GM18498 (cell line): ENCODE results near the gene XXYLT1.

ENCODE experiments used
- ATAC-seq: cut with Tn5 transposase; IDR thresholded peaks from one replicate; pipeline ENCODE4 v1.9.1; 2021; ENCODE audit warnings: mild to moderate bottlenecking, moderate library complexity; ENCODE audit not compliant: unreplicated experiment

The XXYLT1 gene

DNA sequence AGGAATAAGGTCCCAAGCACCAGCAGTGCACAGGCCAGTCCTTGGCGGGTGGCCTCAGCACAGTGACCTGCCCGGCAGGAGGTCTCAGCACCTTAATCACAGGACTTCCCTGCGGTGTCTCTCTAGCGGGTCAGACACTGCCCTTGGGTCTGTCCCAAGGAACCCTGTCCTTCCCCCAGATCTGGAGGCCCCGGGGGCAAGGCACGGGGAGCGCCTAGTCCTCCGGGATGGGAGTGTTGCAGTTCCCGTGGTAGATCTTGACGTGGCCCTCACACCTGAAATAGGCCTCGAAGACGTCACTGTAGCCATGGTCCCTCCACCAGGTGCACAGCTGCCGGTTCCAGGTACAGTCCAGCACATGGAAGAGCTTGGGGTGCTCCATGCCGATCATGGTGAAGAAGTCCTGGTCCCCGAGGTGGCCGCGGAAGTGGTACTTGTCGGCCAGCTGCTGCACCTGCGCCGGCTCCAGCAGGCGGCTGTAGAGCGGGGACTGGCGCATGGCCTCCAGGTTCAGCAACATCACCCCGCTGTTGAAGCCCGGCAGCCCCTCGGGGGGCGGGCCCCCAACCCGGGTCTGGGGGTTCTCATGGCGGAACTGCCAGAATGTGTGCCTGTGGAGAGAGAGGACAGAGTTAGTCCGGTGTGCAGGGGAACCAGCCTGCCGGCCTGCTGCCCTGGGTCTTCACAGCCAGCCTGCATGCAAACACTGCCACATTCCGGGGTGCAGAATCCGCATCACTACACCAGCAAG lies 201.3 kb downstream of the XXYLT1 start:
- no peak for ATAC-seq

DNA sequence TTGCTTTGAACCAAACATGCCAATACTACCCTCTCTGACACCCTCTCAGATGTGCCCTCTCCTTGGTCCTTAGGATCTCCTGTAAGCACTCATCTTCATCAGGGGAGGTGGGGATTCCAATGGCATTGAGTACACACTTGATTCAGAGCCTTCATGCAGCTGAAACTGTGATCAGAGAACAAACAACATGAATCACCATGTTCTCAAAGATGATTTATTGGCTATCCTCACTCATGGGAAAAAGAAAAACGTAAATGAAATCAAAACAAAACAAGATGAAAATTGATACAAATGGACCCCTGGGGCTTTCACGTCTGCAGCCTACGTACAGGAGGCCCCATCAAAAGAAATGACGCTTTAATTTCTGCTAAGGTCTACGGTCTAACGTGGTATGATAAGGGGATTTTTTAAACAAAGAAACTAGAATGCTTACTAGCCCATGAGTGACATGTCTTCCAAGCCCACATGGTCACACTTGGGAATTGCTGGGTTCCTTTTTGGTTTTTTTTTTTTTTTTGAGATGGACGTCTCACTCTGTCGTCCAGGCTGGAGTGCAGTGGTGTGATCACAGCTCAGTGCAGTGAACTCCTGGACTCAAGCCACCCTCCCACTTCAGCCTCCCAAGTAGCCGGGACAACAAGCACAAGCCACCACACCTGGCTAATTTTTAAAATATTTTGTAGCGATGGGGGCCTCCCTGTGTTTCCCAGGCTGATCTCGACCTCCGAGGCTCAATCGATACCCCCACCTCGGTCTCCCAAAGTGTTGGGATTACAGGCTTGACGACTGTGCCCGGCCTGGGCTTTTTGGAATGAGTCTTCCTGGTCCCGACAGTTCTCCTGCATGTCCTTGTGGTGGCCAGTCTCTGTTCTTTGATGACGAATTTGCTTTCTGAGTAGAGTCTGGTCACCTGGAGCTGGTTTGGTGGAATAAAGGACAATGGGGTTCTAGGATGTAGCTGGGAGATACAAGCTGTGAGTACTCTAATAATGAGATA lies 202.6 kb downstream of the XXYLT1 start:
- ATAC-seq, result no peak

DNA sequence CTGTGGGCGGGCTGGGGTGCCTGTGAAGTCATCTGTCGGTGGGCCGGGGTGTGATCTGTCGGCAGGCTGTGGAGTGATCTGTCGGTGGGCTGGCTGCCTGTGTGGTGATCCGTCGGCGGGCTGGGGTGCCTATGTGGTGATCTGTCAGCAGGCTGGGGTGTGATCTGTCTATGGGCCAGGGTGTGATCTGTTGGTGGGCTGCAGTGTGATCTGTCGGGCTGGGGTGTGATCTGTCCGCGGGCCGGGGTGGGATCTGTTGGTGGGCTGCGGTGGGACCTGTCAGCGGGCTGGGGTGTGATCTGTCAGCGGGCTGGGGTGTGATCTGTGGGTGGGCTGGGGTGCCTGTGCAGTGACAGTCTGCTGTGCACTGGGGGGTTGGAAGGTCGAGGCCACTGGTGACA lies 204.5 kb downstream of the XXYLT1 start:
- no peak for ATAC-seq

DNA sequence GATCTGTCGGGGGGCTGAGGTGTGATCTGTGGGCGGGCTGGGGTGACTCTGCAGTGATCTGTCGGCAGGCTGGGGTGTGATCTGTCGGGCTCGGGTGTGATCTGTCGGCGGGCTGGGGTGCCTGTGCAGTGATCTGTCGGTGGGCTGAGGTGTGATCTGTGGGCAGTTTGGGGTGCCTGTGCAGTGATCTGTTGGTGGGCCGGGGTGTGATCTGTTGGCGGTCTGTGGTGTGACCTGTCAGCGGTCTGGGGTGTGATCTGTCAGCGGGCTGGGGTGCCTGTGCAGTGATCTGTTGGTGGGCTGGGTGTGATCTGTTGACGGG lies 205.1 kb downstream of the XXYLT1 start:
- ATAC-seq, result no peak

DNA sequence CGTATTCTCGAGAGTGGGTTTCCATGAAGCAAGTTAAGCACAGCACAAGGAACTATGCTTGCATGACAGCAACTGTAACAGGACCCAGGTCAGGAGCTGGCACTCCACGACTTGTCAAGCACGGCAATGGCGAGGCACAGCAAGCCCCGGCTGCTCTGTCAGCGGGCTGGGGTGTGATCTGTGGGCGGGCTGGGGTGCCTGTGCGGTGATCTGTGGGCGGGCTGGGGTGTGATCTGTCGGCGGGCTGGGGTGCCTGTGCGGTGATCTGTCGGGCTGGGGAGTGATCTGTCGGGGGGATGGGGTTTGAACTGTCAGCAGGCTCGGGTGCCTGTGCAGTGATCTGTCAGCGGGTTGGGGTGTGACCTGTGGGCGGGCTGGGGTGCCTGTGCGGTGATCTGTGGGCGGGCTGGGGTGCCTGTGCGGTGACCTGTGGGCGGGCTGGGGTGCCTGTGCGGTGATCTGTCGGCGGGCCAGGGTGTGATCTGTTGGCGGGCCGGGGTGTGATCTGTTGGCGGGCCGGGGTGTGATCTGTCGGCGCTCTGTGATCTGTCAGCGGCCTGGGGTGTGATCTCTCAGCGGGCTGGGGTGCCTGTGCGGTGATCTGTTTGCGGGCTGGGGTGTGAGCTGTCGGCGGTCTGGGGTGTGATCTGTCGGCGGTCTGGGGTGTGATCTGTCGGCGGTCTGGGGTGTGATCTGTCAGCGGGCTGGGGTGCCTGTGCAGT lies 205.7 kb downstream of the XXYLT1 start:
- no peak for ATAC-seq

DNA sequence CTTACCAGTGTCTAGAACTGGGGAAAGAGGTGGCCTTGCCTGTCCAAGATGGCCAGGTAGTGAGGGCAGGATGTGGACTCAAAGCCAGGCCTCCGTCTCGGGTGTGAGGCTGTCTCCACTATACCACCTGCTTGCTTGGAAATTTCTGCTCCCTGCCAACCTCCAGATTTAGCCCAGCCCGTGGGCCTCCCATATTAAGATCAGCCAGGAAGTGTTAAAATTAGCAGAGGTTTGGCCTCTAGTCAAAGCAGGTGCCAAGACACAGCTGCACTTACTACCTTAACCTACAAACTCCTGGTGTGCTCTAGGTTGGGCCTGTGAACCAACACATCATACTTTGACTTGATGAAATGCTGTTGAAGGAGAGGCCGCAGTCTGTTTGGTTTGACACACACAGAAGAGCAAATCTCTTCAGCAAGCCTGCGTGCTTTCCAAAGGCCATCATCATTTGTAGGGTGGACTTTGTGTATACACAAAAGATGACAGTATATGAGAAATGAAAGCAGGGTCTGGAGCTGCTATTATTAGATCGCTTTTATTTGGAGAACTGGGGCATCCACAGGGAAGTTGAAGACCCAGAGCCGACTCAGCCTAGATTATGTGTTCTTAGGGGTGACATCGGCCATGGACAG lies 206.5 kb downstream of the XXYLT1 start:
- peak; percentile 43 for ATAC-seq

DNA sequence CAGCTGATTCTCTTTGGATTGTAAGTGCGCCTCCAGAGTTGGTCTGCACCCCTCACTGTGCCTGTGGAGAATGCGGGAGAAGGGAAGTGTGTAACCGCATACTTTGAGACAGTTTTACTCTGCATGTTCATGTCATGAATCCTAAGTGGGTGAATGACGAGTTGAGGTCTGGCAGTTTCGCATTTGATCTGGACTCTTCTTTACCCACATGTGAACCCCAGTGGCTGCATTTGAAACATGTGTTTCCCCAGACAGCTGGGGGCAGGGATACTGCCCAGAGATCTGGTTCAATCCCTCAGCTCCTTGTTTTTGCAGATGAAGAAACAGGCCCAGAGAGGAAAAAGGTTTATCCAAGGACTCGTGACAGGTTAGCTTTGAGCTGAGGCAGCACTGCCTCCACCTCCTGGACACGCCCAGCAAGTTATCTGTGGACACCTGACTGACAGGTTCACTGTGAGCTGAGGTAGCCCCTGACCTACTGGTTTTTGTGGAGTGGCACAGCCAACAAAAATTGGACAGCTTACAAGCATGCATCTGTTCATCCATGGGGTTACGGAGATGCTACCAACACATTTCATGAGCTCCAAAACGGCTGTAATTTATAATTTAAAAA lies 207.3 kb downstream of the XXYLT1 start:
- ATAC-seq, result no peak

DNA sequence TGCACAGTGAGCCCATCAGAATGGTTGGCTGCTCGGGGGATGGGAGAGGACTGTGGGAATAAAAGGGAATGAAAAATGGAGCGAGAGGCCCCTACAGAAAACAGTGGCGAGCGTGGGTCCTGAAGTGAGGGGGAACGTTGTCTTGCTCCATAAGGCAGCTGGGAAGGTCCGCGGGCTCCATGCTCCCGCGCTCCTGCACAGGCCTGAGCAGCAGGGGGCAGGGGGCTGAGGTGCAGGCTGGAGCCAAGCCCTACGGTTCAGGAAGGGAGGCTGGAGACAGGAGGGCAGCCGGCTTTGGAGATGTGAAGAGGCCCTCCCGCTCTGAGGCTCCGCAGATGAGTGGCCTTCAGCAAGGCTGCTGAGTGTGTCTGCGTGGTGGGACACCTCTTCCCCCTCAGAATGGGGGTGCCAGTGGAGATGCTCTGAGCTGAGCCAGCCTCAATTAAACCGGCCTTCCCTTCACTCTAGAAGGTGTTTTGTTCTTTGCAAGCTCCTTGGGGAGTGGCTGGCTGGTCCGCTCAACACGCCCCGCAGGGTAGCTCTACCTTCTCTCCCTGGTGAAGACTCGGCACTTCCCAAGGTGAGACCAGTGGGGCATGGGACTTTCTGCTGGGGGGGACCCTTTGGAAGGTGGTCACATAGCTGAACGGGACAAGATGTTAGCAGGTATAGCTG lies 208.0 kb downstream of the XXYLT1 start:
- no peak for ATAC-seq

DNA sequence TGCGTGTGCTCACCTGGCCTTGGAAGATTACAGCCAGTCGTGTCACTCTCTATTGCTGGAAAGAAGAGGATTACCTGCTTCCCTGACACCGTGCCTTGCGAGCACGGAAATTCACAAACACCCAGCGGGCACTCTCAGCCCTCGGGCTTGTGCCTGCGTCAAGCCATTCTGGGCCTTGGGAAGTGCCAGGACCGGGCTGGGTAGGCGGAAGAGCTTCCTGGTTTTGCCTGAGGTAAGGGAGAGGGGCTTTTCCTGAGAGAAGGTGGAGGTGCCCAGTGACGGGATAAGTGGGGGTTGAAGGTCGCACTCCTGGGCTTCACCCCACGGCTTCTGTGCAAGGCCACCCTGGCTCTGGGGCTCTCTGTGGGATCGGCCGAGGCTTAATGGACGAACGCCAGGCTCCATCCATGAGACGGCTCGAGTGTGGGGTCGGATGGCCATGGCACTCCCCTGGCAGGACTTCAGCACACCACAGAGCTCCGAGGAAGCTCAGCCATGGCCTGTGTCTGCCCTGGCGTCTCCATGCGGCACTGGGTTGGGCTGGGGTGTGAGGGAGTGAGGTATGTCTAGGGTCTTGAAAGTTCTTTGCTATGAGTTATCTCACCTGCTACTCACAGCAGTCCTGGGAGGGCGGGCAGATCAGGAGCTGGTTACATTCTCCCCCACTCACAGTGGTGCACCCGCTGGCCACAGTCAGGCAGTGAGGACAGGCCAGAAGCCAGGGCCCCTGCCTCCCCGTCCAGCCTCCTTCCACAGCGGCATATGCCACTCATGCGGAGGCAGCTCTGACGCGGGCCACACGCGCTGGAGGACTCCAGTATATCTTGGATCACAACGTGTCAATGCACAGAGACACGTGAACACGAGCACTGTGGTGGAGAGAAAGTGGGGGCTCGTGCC lies 209.0 kb downstream of the XXYLT1 start:
- ATAC-seq, result no peak

DNA sequence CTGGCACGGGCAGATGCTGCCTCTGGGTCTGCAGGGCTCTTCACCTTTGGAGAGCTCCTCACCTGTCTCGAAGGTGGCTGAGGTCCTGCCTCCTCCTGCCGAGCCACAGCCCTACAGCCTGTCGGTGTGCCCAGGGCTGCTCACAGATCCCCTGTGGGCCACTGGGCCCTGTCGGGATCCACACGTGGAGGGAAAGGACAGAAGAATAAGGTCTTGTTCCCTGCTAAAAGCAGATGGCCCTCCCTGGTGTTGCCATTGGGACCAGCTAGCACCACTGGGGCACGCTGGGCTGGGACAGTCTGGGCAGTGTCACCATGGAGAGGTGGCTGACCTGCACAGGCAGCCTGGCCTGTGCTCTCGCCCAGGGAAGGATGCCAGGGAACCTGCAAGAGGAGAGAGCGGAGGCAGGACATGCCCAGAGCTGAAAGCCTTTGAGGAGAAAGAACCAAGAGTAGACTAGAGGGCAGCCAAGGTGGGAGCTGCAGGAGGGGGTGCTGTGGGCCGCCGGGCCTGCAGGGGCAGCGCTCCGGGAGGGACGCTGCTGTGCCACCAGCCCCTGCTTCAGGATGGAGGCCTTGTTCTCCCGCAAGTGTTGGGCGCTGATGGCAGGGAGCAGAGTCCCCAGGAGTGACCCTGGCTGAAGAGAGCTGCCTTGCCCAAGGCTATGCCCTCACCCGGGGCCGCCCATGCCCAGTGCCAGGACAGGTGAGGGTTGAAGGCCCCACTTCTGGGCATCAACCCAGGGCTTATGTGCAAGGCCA lies 210.2 kb downstream of the XXYLT1 start:
- ATAC-seq, result no peak

DNA sequence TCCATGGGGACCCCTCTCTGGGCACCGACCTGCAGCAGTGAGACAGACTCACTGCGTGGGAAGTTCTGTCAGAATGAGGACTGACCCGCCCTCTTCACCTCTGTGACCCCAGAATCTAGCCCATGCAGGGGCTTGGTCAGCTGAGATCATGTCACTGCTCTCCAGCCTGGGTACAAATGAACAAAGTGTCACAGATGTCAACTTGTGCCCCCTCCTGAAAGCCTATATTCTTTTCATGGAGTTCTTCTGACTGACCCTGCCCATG lies 210.8 kb downstream of the XXYLT1 start:
- no peak for ATAC-seq

DNA sequence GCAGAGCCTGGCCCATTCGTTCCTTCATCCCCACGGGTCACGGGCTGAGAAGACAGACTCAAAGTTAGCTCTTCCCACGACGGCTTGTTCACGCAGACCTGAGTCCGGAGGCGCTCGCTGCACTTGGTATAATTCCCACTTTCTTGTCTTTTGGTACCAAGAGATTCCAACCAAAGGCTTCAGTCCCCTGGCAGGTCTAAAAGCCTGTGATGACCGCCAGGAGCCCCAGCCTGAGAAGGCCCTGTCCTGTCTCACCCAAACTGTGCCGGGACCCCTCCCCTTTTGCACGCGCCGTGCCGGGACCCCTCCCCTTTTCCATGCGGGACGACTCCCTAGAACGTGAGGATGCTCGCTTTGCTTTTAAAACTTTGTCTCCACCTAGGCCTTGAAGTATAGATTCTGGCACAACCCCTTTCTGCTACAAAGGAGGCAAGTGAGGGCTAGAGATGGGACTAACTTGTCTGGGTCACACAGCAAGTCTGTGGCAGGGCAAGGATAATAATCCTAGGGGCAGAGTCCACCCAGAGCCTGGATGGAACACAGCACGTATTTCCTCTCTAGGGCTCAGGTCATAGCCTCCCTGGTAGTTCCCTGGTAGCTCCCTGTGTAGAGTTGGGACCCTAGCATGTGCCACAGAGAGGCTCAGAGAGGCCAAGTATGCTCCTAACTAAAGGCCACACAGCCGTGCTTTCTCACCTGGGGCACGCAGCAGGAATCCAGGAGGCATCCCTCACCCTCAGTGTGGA lies 211.3 kb downstream of the XXYLT1 start:
- ATAC-seq, result no peak

DNA sequence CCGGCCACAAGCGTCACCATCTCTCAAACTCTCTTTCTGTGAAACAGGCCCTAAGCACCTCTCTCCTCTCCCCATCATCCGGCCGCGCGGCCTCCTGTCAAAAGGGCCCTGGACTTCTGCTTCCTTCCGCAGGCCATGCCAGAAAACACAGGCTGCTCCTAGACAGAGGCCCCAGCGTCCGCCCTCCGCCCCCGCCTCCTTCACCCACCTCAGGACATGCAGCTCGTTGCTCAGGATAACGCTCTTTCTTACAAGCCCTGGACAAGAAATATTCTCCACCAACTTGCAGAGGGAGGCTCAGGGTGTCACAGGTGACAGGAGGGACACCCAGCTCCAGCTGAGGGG lies 212.0 kb downstream of the XXYLT1 start:
- ATAC-seq, result no peak

DNA sequence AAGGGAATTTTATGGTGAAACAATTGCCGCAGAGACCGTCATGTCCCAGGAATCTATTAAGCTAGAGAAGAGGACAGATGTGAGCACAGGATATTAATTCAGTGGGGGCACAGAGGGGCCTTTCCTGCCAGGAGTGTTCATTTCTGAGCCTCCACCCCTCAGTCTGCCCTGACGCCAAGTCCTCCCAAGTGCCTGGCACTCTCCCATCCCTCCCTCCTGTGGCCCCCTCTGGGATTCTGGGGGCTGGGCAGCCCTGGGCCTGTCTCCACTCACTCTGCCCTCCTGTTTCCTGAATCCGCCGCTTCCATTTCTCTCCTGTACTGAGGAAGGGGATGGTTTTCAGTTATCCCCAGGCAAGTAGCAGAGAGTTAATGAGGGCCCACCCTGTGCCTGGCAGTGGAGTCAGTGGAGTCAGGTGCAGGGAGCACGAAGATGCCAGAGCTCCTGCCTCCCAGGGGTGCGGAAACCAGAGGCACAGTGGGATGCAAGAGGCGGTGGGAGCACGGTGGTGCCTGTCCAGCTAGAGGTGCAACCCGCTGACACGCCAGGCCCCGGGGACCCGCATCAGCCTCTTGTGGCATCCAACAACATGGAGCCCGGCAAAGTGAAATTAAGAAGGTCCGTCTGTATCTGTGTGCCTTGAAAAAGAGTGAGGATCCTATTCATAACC lies 212.5 kb downstream of the XXYLT1 start:
- no peak for ATAC-seq

DNA sequence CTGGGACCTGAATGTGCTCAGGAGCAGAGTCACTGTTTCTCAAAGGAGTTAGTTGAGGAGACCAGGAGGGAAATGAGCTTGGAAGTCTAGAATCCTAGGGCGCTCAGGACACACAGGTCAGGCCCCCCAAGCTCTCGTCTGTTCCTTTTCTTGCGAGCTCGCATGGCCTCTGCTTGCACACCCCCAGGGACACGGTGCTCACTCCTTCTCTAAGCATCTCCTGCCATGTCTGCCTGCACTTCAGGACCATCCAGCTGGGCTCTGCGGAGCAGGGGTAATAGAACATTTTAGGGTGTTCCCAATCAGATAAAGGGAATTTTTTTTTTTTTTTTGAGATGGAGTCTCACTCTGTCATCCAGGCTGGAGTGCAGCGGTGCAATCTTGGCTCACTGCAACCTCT lies 213.2 kb downstream of the XXYLT1 start:
- no peak for ATAC-seq

DNA sequence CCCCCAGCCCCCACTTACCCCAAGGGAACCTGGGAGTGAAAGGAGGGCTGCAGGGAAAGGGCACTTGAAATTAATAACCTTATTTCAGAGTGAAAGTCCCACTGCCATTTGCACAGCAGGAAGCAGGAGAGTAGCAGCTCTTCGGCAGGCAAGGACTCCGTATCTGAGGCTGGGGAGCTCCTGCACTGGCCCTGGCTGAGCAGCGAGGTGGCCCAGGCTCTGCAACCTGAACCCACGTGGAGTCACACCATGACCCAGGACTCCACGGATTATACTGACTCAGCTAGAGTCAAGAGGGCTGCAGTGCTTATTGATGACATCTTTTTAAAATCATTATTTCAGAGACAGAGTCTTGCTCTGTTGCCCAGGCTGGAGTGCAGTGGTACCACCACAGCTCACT lies 214.5 kb downstream of the XXYLT1 start:
- no peak for ATAC-seq

DNA sequence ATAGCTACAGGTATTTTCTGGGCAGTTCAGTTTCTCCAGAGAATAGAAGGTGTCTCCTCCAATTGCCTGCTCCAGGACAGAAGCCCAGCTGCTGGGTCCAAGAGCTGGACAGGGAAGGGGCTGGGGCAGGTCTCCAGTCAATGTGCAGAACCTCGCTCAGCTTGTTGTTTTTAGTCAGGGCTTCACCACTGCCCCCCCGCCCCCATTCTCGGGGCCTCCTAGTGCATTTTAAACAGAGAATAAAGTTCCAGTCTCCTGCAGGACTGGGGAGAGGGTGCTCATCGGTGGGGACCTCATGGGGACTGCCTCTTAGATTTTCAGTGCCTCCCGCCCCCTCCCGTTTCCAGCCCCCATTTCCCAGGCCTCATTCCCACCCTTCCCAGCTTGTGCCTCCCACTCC lies 216.6 kb downstream of the XXYLT1 start:
- ATAC-seq, result no peak

DNA sequence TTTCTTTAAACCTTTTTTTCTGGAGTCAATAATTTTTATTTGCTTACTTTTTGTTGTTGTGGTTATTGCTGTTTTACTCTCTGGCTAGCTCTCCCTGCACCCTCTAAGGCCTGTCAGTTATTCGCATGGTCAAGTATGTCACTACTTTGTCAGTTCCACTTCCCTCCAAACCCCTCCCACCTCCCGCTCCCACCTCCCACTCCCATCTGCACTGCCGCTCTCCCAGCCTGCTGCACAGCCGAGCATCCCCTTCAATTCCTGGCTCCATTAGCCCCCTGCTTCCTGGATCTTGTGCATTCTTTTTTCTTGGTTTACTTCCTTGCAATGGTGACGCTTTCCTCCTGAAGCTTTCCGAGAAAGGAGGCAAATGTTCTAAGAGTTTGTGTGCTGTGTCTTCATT lies 218.0 kb downstream of the XXYLT1 start:
- ATAC-seq, result no peak
